ENCODE data around the gene FRMD4A. TPM values are rescaled to one million over a fixed set of nuclear protein-coding genes. Genes with fewer than 3 reads are reported as not detected.

The FRMD4A gene
- total and polyA plus RNA-seq, 2 of the 4 experiments (the other 2 are of a cell fraction): 30.3 to 68.8 TPM

- peaks cover 33% of the 10 kb centered on the region for H3K4me1 ChIP-seq (ENCODE audit: control insufficient read depth, insufficient read depth, low read length)
- dilution Hi-C loops (cut with HindIII; ENCODE audit: low sequenced_read_pairs, unreplicated experiment): no loop called here
- H3K18ac ChIP-seq (ENCODE audit: low read depth, low read length): peak overlapping the region; percentile 65; the same call in 1 of the 2 replicates
- peak overlapping the region; percentile 95 for H2BK120ac ChIP-seq (ENCODE audit: low read depth, low read length)
- no TSS peak for BruUV-seq (replicated peaks)
- ChIA-PET POLR2A (ENCODE audit: unreplicated experiment) (no interaction called here), CTCF (no interaction called here)
- peak overlapping the region; percentile 49 for H2BK15ac ChIP-seq (ENCODE audit: low read depth, low read length)
- H3K4me3 ChIP-seq (ENCODE audit: insufficient read depth, low read depth, low read length): no peak overlapping the region
- in situ Hi-C loops (cut with MboI; ENCODE audit: low sequenced_read_pairs): no loop called here
- TF ChIP-seq FOS (IDR thresholded peaks at IDR 0.05; ENCODE audit: low read depth, low read length) (peak; percentile 95), MAZ (IDR thresholded peaks at IDR 0.05; ENCODE audit: borderline replicate concordance, low read depth, low read length) (no peak), BHLHE40 (IDR thresholded peaks at IDR 0.05; ENCODE audit: low read depth, low read length) (peak; percentile 28; the same call in 1 of the 2 replicates), CHD1 (IDR thresholded peaks at IDR 0.05; ENCODE audit: low read depth, low read length) (0 out of 2 replicates have a peak, but pooled peaks have one; percentile 67), SMC3 (IDR thresholded peaks at IDR 0.05; ENCODE audit: low read depth, low read length) (peak; percentile 7; the same call in 1 of the 2 replicates), CEBPB (IDR thresholded peaks at IDR 0.05; ENCODE audit: low read depth, low read length) (no peak)
- H3K23ac ChIP-seq (ENCODE audit: low read depth, low read length): no peak overlapping the region
- no peak overlapping the region for H3K9ac ChIP-seq (ENCODE audit: low read depth, low read length)
- no peaks in the 10 kb centered on the region for H3K36me3 ChIP-seq (ENCODE audit: control insufficient read depth, insufficient read depth, low read length)
- H3K79me1 ChIP-seq (ENCODE audit: low read depth in 1 of 2, low read length in 2 of 2): peaks cover 3 to 50% of the 10 kb centered on the region in 2 experiments; a peak in 2 of 4 replicates
- no peak overlapping the region for H2AFZ ChIP-seq (replicated peaks; ENCODE audit: low read length, poor library complexity)
- H4K5ac ChIP-seq (ENCODE audit: low read depth, low read length): no peak overlapping the region
- intact Hi-C loops (cut with micrococcal nuclease): no loop called here
- 0% methylated on average over 6 of the region's 9 CpGs; no CpG with 5 or more reads in 1 of the 2 experiments for WGBS, 2 experiments (ENCODE audit: extremely low coverage in 2 of 2, insufficient read length in 1 of 2)
- peak overlapping the region in 1 of 2 experiments; percentile 64 for H4K8ac ChIP-seq (ENCODE audit: low read depth in 2 of 2, low read length in 2 of 2)
- peak overlapping the region; percentile 1 for H4K91ac ChIP-seq (ENCODE audit: insufficient read depth, low read depth, low read length)
- peak overlapping the region; percentile 71; the same call in 1 of the 2 replicates for H3K4ac ChIP-seq (ENCODE audit: low read depth, low read length)
- peak overlapping the region; percentile 59; the same call in 1 of the 2 replicates for H3K4me2 ChIP-seq (ENCODE audit: low read depth, low read length)
- H3K9me3 ChIP-seq (ENCODE audit: control insufficient read depth, insufficient read depth, low read length): no peaks in the 10 kb centered on the region
- peak overlapping the region; percentile 59; the same call in 1 of the 2 replicates for H2BK20ac ChIP-seq (ENCODE audit: low read depth, low read length)
- H3K27me3 ChIP-seq (ENCODE audit: control insufficient read depth, insufficient read depth, low read length): no peaks in the 10 kb centered on the region
- no peaks in the 10 kb centered on the region for H4K20me1 ChIP-seq (ENCODE audit: insufficient read depth, low read length)
- peak overlapping the region; percentile 53; the same call in 1 of the 2 replicates for H3K14ac ChIP-seq (replicated peaks; ENCODE audit: low read depth, low read length)
- ATAC-seq (ENCODE audit: low read depth): peak; percentile 70
- peak overlapping the region; percentile 18; the same call in 1 of the 2 replicates for H3K56ac ChIP-seq (ENCODE audit: extremely low read depth, insufficient read depth, low read length)
- H2BK5ac ChIP-seq (ENCODE audit: low read depth, low read length, poor library complexity, severe bottlenecking): peak overlapping the region; percentile 73
- peak; percentile 91 for DNase-seq
- H2AK5ac ChIP-seq (ENCODE audit: low read depth, low read length): no peak overlapping the region
- H3K27ac ChIP-seq (ENCODE audit: insufficient read depth, low read length): no peak overlapping the region
- H3K9me1 ChIP-seq (ENCODE audit: insufficient read depth, low read length): peaks cover 26% of the 10 kb centered on the region
- no peak overlapping the region for H2AK9ac ChIP-seq (replicated peaks; ENCODE audit: low read depth, low read length, poor library complexity)
Measured at GRCh38 chr10:13987446-13987845, 343.3 kb downstream of the FRMD4A start.

Measured in IMR-90 (cell line).